ENCODE measurements around the gene MED29. TPM values are rescaled to one million over a fixed set of nuclear protein-coding genes. Genes with fewer than 3 reads are reported as not detected.
A peak's percentile ranks its signal among the peaks of the same experiment; 100 is the strongest.

Gene MED29
- total and polyA plus RNA-seq, 2 donors (not counting 1 experiment from before 2014, with no cell fraction given) = 33.0 to 47.5 TPM

- H3K9me3 ChIP-seq (ENCODE audit: control extremely low read depth in 1 of 3, control insufficient read depth in 2 of 3, insufficient read depth in 1 of 3, low read length in 2 of 3) = peaks cover 0 to 17% (median 0%) of the 10 kb centered on the region in 3 donors
- H3K4me2 ChIP-seq (replicated peaks; ENCODE audit: low read depth, low read length, poor library complexity, severe bottlenecking) = peak overlapping the region; percentile 100
- ChIA-PET POLR2A (interaction anchor here (0.6 to 8.8 kb wide), 10 partner anchors 7 to 1025 kb away, joined by 3 to 74 read pairs (median 5); partner anchors contain the start of genes MED29, PAF1, PLEKHG2 and RPS16), CTCF (interaction anchor here (0.7 to 8.9 kb wide), 11 partner anchors 7 to 280 kb away, joined by 3 to 260 read pairs (median 6); partner anchors contain the start of genes EID2B, MED29, PAF1 and PLEKHG2)
- peaks cover 0 to 9% of the 10 kb centered on the region in 2 experiments for H3K36me3 ChIP-seq (replicated peaks in 1 of 2; ENCODE audit: control extremely low read depth in 1 of 2, control insufficient read depth in 1 of 2, extremely low read depth in 1 of 2, insufficient read depth in 2 of 2, low read length in 1 of 2)
- Mint-ChIP-seq H3K27me3 (no peaks in the 10 kb centered on the region), H3K9me3 (ENCODE audit: insufficient read depth) (no peaks in the 10 kb centered on the region), H3K27ac (peak overlapping the region; percentile 96), H3K4me3 (peak overlapping the region; percentile 94), H3K4me1 (peaks cover 80% of the 10 kb centered on the region)
- ATAC-seq (ENCODE audit: low read depth) = peak; percentile 29
- peak overlapping the region; percentile 98 for H3K9ac ChIP-seq (ENCODE audit: low read length)
- no peaks in the 10 kb centered on the region for H3K27me3 ChIP-seq (replicated peaks in 1 of 4; ENCODE audit: control extremely low read depth in 1 of 4, control insufficient read depth in 3 of 4, insufficient read depth in 4 of 4, low read length in 3 of 4)
- peaks cover 65% of the 10 kb centered on the region for H3K79me2 ChIP-seq (ENCODE audit: control insufficient read depth, insufficient read depth, low read length)
- peak overlapping the region in 4 of 5 experiments; percentile 63 to 91 (median 77) for H3K4me3 ChIP-seq (ENCODE audit: control extremely low read depth in 1 of 5, extremely low read depth in 1 of 5, insufficient read depth in 1 of 5, low read depth in 2 of 5, low read length in 4 of 5)
- WGBS (ENCODE audit: insufficient coverage) = 25% methylated on average over 17 of the region's 25 CpGs
- peaks cover 72 to 91% of the 10 kb centered on the region in 2 donors for H3K4me1 ChIP-seq (ENCODE audit: control insufficient read depth in 2 of 2, insufficient read depth in 2 of 2, low read length in 2 of 2)
- intact Hi-C loops (cut with micrococcal nuclease) = loop anchor here (1.0 to 10.0 kb wide), 2 partner anchors 9 to 537 kb away; no protein-coding TSS in a partner anchor
- peaks cover under 1% of the 10 kb centered on the region for H4K20me1 ChIP-seq (ENCODE audit: control insufficient read depth, insufficient read depth, low read length, poor library complexity, severe bottlenecking)
- TF ChIP-seq EZH2 (IDR thresholded peaks at IDR 0.05; ENCODE audit: borderline replicate concordance, insufficient read depth, low read depth, low read length, poor library complexity, severe bottlenecking) (no peak), CTCF (IDR thresholded peaks at IDR 0.05) (no peak)
- no peak overlapping the region for H2AFZ ChIP-seq (ENCODE audit: insufficient read depth, low read depth, low read length, poor library complexity, severe bottlenecking)
- peak; percentile 88 for DNase-seq
- peak overlapping the region; percentile 100 for H3K27ac ChIP-seq (ENCODE audit: low read length in 2 of 2)
Measured at GRCh38 chr19:39401549-39402345, 10.6 kb downstream of the MED29 start.

Measured in B cell (primary cell).